GM18861 (cell line): ENCODE measurements around the gene POLR3G.

ENCODE experiments used
- ATAC-seq: cut with Tn5 transposase; IDR thresholded peaks from one replicate; pipeline ENCODE4 v1.9.1; 2021; ENCODE audit not compliant: unreplicated experiment

POLR3G gene

DNA sequence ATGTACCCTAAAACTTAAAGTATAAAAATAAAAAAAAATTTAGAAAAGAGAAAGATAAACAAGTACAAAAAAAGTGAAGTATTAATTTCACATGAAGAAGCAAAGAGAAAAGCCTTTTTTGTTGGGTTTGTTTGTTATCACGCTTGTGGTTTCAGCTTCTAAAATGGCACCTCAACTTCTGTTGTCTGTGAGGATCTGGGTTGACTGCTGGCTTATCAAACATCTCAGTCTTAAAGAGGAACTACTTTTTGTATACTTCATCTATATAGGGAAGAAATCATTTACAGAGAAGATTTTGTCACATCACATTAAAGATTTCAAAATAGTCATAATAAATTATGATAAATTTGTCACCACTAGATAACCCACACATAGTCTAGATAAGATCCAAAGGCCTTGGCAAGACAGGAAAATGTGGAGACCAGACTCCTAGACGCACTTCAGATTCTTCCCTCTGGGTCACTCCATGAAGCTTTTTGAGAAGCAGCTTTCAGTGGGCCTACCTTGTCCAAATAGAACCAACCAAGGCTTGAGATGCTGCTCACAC, 75.1 kb downstream of the POLR3G start:
- no peak for ATAC-seq

DNA sequence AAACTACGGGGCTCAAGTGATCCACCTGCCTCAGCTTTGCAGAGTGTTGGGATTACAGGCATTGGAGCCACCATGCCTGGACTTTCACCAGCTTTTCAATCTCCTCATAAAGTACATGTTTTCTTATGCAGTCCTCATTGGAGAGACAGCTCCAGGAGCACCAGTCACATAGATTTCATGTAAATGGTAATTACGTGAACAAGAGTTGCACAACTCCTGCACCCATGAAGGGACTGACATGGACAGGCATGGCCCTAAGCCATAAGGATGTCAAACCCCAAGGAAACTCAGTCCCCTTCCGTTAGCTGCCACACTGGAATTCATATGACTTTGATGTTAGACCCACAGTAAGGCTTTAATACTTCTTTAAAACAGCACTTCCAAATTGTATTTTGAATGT, 76.3 kb downstream of the POLR3G start:
- no peak for ATAC-seq

DNA sequence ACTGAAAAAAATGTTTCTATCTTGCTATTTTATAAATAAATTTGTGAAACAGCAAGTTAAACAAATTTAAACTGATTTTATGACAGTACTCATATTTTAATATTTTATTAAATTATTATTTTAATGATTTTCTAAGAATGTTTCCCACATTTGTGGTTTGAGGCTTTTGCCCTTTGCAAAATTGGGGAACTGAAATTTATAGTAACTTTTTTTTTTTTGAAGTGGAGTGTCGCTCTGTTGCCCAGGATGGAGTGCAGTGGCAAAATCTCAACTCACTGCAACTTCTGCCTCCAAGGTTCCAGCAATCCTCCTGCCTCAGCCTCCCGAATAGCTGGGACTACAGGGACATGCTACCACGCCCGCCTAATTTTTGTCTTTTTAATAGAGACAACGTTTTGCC, 76.7 kb downstream of the POLR3G start:
- no peak for ATAC-seq

DNA sequence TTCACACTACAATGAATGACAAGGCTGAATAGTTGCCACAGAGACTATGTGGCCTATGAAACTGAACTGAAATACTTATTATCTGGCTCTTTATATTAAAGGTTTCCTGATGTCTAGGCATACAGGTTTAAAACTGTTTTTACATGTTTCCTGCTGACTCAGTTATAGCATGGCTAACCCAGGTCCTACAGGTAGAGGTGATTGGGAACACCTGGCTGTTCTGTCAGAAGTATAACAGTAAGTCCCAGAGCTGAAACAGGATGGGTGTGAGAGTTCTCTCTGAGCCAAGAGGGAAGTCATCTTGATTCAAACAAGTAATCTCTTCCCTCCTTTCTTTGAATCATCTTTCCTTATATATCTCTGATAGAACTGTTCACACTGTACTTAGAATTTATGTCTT, 79.0 kb downstream of the POLR3G start:
- no peak for ATAC-seq

DNA sequence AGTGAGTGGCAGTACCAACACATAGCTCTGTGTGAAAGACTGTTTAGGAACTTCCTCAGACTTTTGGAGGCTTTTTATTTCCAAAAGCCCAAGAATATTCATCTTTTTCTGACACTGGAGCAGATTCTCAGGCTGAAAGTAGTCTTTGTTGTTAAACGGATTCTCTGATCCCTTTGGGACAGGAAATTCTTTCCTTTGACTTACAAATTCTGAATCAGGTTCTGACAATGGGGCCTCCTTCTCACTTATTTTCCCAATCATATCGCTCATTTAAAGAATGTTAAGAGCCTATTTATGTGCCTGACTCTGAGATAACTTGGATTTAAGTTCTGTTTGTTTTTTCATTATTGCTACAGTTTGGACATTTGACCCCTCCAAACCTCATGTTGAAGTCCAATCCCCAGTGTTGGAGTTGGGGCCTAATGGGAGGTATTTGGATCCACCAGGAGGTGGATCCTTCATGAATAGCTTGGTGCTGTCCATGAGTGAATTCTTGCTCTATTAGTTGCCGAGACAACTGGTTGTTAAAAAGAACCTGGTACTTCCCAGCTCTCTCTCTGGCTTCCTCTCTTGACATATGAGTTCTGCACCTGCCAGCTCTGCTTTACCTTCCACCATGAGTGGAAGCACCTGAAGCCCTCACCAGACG, 79.8 kb downstream of the POLR3G start:
- ATAC-seq, result no peak

DNA sequence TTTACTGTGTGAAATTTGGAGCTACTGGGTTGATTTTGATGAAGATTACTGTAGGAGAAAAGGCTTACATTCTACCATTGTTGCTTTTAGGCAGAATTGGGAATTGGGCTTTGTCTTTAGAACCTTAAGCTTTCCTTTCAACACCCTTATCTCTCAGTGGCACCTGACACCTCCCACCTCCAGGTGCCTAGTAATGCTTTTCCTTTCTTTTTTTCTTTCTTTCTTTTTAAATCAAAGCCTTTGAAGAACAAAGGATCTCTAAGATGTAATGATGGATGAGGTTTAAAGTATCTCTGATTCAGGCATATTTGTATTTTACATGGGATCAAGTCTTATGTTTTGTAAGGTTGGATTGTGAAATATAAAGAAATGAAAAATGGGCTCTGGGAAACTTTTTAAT, 81.0 kb downstream of the POLR3G start:
- no peak for ATAC-seq

DNA sequence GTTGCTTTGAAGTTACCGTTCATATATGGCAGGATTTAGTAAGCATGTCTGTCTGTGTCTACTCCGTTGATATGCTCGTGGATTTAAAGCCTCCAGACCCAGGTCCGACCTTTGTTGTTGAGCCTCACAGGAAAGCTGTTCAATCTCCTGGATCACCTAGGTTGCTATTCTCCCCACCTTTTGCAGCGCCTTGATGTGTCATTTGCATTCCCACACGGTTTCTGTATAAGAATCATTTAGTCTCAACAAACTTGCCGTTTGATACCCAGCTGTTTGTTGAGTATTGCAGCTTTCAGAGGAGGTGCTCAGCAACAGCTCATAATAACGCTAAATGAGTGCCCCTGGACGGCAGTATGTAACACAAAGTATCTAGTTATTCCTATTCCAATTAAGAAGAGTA, 82.7 kb downstream of the POLR3G start:
- no peak for ATAC-seq

DNA sequence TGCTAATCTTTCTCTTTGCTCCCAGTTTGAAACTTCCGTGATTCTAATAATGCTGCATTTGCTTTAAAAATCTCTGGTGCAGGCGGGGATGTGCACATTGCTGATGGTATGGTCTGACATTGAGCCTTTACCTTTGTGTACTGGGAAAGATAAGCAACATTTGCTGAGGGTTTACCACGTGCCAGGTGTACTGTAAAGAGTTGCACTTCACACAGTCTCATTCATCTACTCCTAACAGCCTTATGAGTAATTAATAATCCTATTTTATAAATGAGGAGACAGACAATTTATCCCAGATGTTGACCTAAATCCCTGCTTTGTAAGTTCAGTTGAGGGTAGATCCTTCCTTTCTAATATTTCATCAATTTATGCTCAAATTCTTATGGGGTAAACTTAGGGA, 83.2 kb downstream of the POLR3G start:
- ATAC-seq, result no peak

DNA sequence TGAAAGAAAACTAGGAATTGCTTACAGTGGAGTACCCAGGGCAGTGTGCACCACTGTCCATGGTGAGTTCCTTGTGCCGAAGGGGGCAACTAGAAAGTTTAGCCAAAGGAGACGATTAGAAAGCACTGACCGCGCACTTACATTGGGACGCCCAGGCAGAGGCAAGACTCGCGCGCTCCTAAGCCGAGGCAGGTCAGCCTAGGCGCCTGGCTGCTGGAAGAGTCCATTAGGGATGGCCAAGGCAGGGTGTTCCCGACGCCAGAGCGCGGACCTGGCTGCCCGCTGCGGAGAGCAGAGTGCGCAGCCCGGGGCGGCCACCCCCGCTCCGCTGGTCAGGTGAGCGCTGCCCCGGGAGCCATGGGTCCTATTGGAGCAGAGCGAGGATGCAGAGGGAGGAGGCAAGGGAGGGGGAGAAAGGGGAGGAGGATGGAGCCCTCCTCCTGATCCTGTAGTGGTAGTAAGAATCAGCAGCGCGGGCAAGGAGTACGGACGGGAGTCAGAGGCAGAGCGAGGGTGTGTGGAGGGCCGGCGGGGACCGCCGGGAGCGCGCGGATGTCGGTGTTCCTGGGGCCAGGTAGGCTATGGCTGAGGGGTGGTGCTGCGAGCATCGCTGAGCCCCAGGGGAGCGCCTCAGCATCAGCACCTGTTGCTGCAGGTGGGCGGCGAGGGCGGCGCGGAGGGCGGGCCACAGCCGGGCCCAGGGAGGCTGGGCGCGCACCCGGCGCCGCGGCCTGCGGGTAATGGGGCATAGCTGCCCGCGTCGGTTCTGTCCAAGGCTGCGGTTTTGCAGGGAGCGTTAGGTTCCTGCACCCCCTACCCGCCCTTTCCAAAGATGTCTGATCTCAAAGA, 83.9 kb downstream of the POLR3G start, which contains the start of gene ADGRV1:
Gene ADGRV1, plus strand, starts transcription at position 454 of the 849 bp plus-strand sequence. Its CDS starts 99 bp downstream, at position 553.
- ATAC-seq, result no peak

DNA sequence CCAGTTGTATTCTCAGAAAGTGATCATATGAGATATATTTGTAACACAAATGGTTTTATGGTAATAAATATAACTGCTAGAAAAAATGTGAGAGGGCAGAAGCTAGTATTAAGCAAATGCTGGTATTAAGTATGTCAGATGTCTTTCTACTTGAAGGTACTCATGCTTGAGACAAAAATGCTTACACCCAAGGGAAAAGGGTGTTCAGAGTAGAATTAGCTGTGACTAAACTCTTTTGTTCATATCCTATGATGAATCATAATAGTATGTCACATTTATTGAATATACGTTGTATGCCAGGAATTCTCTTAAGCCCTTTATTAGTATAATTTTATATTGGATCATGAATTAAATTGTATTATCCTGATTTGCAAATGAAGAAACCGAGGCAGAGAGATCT, 86.1 kb downstream of the POLR3G start:
- ATAC-seq, result no peak

DNA sequence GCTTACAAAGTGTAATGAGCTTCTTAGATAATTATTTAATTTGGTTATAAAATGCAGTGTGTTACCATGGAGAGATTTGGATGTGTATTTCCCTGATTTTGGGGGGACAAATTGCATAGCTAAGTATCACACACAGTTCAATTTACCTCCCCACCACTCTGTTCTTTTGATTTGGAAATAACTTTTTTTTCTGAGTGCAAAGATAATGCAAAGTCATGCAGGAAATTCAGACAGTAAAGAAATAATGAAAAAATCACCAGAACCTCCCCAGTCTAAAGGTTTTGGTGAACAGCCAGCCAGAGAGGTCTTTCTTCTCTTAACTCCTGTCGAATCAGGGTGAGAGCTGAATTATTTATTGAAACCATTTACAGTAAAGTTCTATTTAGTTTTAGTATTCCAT, 87.1 kb downstream of the POLR3G start:
- no peak for ATAC-seq

DNA sequence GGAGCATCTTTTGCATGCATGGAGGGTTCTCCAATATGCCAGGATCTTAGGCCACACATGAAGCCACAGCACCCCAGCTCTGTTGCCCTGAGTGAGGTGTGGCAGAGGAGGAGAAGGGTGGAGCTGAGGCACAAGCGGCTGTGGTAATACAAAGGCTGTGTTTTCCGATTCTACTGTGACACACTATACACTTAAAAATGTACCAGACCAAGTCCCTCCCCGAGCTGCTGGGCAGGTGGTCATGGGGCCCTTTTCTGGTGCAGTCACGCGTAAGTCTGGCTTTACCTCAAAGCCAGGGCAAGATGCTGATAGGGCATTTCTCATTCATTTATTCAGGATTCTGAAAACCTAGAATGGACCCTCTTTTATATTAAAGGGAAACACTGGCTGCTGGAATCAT, 87.7 kb downstream of the POLR3G start:
- no peak for ATAC-seq

DNA sequence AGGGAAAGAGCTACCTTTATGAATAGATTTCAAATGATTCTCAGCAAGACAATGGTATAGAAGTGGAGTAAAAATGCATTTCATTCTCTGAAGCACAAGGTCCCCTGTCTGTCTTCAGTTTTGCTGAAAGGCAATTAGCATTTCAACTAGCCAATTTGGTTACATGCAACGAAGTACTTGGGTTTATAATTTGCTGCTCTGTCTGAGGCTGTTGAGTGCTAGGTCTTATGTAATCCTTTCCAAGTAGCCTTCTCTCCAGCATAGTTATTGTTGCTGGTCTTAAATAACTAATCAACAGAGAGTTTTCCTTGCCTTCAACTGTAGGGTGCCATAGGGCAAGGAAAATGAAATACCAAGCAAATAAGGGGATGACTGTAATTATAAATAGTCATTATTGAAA, 88.4 kb downstream of the POLR3G start:
- ATAC-seq, result no peak
